Astrocyte of the cerebellum (primary cell): ENCODE data around the gene SHOC1.

Experiments used
- DNase-seq: peaks from one replicate; pipeline ENCODE4 v3.0.0-alpha.2; 2011; ENCODE audit warnings: low read depth
- H3K4me3 ChIP-seq: 2 replicates; pipeline ENCODE4 v1.5.1; 2011; ENCODE audit warnings: mild to moderate bottlenecking, low read depth, low read length, moderate library complexity
- in situ Hi-C: cut with HindIII; loops from 2 replicates; pipeline ENCODE4 v1.10.0; 2017; ENCODE audit warnings: low sequenced_read_pairs
- TF ChIP-seq, protein P1 (sequence below): IDR thresholded peaks from 2 replicates; pipeline ENCODE4 v1.5.1; 2012; ENCODE audit warnings: low read length, low read depth, moderate library complexity, mild to moderate bottlenecking; ENCODE audit errors: missing control alignments

The SHOC1 gene

DNA sequence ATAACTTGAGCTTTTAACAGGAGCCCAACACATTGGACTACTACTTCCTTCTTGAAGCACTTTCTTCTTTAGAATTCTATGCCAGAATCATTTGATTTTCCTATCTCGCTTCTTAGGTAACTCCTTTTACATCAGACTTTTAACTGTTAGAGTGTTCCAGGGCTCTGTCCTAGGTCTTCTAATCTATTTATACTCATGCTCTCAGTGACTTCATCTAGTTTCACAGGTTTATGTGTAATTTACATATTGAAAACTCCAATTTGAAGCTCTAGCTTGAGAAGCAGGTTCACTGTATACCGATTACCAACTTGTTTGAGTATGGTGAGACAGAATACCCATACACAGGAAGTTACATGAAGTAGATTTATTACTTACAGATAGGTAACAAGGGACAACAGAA lies 11.3 kb downstream of the SHOC1 start:
- no peak overlapping the region for H3K4me3 ChIP-seq
- in situ Hi-C loops = no loop called here
- TF ChIP-seq, protein P1, sequence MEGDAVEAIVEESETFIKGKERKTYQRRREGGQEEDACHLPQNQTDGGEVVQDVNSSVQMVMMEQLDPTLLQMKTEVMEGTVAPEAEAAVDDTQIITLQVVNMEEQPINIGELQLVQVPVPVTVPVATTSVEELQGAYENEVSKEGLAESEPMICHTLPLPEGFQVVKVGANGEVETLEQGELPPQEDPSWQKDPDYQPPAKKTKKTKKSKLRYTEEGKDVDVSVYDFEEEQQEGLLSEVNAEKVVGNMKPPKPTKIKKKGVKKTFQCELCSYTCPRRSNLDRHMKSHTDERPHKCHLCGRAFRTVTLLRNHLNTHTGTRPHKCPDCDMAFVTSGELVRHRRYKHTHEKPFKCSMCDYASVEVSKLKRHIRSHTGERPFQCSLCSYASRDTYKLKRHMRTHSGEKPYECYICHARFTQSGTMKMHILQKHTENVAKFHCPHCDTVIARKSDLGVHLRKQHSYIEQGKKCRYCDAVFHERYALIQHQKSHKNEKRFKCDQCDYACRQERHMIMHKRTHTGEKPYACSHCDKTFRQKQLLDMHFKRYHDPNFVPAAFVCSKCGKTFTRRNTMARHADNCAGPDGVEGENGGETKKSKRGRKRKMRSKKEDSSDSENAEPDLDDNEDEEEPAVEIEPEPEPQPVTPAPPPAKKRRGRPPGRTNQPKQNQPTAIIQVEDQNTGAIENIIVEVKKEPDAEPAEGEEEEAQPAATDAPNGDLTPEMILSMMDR = no peak
- DNase-seq = no peak

DNA sequence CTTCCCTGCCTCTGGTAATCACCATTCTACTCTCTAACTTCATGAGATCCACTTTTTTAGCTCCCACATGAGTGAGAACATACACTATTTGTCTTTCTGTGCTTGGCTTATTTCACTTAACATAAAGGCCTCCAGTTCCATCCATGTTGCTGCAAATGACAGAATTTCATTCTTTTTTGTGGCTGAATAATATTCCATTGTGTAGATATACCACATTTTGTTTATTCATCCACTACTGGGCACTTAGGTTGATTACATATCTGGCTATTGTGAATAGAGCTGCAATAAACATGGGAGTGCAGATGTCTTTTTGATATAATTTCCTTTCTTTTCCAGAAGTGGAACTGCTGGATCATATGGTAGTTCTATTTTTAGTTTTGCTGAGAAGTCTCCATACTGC lies 28.7 kb downstream of the SHOC1 start:
- in situ Hi-C loops = no loop called here
- no peak for DNase-seq
- no peak overlapping the region for H3K4me3 ChIP-seq
- TF ChIP-seq, protein P1 = no peak

DNA sequence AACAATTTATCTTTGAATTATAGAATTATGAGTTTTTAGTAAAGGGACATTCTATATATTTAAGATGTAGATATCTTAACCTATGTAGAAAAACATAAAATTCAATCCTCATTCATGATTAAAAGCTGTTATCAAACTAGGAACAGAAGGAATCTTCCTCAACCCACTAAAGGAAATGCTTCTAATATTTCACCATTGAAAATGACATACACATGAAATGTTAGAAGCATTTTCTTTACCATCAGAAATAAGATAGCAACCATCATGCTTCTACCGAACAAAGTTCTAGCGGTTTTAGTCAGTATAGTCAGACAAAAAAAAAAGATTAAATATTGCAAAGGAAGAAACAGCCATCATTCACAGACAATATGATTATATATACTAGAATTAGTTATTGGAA lies 32.2 kb downstream of the SHOC1 start:
- in situ Hi-C loops = no loop called here
- no peak for DNase-seq
- no peak overlapping the region for H3K4me3 ChIP-seq
- TF ChIP-seq, protein P1 = no peak

DNA sequence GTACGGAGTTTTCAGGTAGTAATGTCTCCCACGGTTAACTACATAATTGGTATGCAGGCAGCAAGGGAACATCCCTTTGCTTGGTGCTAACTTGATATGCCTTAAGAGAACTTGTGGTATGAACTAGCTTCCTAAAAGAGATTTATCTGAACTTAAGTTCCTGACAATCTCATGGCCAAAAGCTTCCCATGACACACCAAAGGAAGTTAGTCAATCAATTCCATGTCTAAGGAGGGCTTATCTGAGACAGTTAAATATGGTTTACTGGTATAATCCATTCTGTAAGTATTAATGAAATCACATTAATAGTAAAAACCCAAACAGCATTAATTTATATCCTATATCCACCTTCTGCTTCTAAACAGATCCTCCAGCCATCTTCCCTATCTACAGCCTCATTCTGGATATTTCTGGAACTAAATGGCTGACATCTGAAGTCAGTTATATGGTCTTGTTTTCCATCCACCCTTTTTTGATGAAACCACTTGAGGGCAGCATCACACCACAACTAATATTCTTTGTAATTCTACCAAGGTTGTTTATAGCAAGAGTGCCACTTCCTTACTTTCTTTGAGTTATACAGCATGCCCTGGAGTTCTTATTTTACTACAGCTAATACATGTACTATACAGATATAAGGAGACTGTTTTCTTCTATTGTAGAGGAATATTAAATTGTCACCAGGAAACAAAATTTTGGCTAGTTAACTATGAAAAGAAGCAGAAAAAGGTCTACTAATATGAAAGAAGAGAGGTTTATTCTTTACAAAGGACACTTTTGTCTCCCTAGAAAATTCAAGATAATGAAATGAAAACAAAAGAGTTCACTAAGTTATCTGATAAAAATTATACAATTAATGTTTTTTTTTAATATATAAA lies 34.7 kb downstream of the SHOC1 start:
- TF ChIP-seq, protein P1 = peak; percentile 53

DNA sequence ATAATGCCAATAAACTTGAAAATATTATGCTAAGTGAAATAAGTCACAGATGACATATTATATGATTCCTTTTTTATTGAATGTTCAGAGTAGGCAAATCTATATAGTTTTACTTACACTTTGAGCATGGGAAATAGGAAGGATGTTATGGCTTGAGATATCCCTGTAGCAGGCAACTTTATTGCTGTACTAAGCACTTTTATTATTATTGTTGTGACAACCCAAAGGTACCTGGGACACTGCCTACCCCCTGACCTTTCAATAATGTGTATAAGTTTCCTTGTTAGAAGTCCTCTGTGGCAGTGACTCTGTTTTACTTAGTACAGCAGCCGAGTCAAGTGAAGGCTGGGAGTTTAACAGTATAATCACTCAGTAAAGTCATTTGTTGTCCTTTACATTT lies 39.9 kb downstream of the SHOC1 start:
- H3K4me3 ChIP-seq = no peak overlapping the region
- in situ Hi-C loops = loop anchor here (5.0 kb wide), 1 partner anchor 318 kb away; no protein-coding TSS in a partner anchor
- TF ChIP-seq, protein P1 = no peak
- DNase-seq = no peak

More for the DNA sequence above, 34.7 kb downstream of the SHOC1 start:
- peak; percentile 83 for DNase-seq
- H3K4me3 ChIP-seq = no peak overlapping the region
- in situ Hi-C loops = loop anchor here (5.0 kb wide), 1 partner anchor 312 kb away; no protein-coding TSS in a partner anchor

DNA sequence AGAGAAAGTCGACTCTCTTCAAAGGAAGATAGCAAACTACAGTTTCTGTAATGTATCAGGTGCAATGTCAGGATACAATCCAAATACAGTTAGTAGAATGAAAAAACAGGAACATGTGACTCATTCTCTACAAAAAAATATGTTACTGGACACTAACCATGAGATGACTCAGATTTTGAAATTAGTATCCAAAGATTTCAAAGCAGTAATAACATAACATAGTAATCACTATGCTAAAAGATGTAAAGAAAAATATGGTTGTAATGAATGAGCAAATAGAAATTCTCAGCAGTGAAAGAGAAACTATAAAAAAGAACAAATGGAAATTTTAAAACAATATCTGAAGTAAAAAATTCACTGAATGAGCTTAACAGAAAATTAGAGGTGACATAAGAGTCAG lies 42.3 kb downstream of the SHOC1 start:
- DNase-seq = no peak
- TF ChIP-seq, protein P1 = no peak
- in situ Hi-C loops = no loop called here
- H3K4me3 ChIP-seq = no peak overlapping the region
